HG02759 (cell line): Measurements from ENCODE around the gene ATP5ME.
"Not testable (repeated sequence)": the region's sequence is repeated elsewhere in the genome, so short reads cannot be mapped to it uniquely, and the experiment has no call there.

Source experiments
- ATAC-seq: cut with Tn5 transposase; IDR thresholded peaks from one replicate; pipeline ENCODE4 v1.9.1; 2021; ENCODE audit warnings: mild to moderate bottlenecking, moderate library complexity; ENCODE audit not compliant: unreplicated experiment

The ATP5ME gene, protein sequence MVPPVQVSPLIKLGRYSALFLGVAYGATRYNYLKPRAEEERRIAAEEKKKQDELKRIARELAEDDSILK

DNA sequence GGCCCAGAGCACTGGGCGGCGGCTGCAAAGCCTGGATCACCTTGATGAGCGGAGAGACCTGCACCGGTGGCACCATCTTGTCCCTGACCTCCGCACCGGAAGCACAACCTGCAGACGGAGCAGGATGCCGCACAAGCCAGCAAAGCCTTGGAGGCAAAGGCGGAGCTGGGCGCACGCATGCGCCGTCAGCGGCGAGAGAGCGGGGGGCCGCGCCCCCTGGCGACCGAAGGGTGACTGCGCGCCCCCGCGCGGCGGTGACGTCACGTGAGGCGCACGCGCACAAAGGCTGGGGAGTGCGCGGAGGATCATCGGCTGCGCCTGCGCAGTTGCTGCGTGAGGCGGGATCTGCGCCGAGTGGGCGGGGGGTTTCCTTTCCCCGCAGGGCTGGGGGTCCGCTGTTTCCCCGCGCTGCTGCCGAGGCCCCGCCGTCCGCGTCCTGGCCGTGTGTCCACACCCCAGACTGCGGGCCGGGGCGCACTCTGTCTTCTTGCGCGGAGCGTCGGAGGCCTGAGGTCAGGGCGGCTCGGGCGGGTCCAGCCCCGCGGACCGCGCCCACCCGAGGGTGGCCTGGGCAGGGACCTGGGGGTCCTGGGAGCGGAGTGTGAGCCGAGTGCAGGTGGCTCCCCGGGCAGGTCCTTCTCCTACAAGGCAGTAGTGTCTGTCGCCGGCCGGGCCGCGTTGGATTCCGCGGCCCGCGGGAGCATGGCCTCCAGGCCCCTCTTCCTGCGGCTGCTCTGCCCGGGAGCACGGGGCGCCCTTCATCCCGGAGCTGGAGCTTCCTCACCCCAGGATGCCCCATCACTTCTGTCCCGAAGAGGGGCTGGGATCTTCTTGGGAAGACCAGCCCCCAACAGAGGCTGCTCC, at the start of gene ATP5ME, which contains the start of gene MYL5:
Gene ATP5ME (minus strand): TSS at position 105 of the 864 bp plus-strand sequence. CDS start 29 bp downstream, at position 76.
Gene MYL5 (plus strand): TSS at position 371 of the 864 bp plus-strand sequence. CDS start 3,485 bp downstream, outside the sequence.
- peak; percentile 79 for ATAC-seq

DNA sequence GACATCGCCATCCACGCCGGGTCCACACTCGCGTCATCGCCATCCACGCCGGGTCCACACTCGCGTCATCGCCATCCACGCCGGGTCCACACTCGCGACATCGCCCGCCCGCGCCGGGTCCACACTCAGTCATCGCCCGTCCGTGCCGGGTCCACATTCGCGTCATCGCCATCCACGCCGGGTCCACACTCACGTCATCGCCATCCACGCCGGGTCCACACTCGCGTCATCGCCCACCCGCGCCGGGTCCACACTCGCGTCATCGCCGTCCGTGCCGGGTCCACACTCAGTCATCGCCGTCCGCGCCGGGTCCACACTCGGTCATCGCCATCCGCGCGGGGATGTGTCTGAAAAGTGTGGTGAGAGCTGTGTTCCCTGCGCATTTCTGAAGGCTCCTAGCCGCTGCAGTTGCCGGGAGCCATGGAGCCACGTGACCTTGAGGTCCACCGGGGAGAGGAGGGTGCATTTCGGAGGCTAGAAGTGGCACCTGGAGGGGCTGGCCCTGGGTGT, 48.8 kb upstream of the ATP5ME start:
- no peak for ATAC-seq

DNA sequence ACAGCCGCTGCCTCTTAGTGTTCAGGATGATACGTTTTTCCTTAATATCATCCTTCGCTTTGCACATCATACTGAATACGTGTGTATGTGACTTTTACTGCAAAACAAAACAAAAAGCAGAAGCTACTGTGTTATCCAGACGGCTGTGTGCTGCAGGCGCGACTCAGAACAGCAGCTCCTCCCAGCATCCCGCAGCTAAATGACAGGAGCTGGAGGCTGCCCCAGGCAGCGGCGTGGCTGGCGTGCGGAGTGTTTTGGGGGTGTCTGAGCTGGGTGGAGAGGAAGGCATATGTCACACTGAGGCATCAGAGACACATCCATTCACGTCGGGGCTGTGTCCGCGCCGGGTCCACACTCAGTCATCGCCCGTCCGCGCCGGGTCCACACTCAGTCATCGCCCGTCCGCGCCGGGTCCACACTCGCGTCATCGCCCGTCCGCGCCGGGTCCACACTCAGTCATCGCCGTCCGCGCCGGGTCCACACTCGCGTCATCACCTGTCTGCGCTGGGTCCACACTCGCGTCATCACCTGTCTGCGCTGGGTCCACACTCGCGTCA, 48.2 kb upstream of the ATP5ME start:
- no peak for ATAC-seq

DNA sequence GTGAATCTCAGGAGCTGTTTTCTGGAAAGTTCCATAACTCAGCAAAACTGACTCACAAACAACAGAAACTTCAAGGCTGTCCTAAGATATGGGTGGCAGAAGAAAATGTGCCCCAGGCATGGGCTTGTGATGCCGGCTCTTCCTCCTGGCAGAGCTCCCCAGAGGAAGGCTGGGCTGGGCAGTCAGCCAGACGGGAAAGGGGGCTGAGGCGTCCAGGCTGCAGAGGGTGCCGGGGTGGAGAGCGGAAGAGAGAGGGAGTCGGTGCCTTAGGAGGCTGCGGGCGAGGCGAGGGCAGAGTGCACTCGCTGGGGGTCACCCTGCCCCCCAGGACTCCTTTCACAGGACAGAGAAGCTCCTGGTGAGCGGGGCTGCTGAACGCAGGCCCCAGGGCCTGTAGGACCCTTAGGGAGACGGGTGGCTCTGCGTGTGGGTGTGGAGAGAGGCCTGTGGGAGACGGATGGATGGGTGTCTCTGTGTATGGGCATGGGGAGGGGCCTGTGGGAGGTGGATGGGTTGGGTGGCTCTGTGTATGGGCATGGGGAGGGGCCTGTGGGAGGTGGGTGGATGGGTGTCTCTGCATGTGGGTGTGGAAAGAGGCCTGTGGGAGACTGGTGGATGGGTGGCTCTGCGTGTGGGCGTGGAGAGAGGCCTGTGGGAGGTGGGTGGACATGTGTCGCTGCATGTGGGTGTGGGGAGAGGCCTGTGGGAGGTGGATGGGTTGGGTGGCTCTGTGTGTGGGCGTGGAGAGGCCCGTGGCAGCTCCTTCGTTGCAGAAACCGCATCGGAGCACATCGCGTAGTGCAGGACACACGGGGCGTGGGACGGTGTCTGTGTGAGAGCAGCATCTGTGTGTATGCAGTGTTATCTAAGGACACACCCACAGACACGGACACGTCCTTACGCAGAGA, 47.4 kb upstream of the ATP5ME start:
- ATAC-seq, result no peak

DNA sequence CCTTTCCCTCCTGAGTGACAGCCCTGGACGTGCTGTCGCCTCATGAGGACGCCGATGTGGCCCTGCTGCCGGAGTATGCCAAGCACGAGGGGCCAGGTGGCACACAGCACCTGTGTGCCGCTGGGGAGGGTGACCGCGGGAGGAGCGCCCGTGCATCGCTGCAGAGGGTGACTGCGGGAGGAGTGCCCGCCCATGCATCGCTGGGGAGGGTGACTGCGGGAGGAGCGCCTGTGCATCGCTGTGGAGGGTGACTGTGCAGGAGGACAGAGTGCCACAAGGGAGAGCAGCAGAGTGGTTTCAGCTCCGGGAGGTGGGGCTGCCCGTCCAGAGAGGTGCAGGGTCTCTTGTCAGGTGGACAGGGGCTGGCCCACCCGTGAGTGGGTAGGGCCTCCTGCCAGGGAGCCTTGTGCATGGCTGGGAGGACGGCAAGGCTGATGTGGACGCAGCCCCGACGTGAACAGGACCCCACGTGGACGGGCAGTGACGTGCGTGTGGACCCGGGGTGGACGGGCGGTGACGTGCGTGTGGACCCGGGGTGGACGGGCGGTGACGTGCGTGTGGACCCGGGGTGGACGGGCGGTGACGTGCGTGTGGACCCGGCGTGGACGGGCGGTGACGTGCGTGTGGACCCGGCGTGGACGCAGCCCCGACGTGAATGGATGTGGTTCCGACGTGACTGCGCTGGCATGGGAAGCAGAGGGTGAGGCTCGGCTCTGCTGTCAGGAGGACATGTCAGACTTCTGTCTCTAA, 46.2 kb upstream of the ATP5ME start:
- no peak for ATAC-seq

DNA sequence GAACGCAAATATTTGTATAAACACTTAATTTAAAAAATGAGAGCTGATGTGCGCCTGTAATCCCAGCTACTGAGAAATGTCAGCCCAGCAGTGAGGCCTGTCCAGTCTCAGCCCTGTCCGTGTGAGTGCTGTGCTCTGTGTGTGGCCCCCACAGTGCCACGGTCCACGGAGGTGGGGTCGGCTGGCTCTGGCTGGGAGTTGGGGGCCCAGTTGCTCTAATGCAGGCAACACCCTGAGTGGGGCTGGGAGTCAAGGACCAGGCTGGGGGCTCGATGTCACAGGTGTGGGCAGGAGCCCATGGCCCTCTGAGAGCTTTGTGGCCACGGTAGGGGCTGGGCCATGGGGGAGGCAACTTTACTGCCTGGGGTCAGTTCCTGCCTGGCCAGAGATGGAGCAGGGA, 44.4 kb upstream of the ATP5ME start:
- no peak for ATAC-seq

DNA sequence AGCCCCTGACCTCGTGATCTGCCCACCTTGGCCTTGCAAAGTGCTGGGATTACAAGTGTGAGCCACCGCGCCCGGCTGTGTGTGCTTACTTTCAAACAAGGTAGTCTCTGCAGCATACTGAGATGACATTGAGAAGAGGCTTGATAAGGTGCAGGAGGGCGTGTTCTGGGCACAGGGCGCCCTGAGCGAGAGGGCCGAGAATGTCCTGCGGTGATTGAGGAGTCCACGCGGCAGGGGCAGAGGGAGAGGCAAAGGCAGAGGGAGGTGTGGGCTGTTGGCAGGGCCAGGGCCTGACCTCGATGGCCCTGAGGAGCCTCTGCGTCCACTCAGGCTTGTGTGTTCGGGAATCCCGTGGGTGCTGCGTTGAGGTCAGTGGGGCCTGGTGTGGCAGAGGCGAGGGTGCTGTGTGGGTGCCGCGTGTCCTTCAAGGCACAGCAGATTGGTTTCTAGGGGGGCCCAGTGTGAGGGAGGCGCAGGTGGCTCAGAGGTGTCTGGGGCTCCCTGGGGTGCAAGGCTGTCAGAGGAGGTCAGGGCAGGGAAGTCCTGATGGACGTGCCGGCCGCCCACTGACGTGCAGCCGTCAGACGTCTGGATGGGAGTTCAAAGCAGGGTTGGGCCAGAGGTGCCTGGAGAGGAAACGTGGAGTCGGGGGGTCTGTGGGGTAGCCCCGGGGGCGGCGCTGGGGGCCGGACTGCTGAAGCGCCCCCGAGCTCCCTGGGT, 43.7 kb upstream of the ATP5ME start:
- no peak for ATAC-seq

DNA sequence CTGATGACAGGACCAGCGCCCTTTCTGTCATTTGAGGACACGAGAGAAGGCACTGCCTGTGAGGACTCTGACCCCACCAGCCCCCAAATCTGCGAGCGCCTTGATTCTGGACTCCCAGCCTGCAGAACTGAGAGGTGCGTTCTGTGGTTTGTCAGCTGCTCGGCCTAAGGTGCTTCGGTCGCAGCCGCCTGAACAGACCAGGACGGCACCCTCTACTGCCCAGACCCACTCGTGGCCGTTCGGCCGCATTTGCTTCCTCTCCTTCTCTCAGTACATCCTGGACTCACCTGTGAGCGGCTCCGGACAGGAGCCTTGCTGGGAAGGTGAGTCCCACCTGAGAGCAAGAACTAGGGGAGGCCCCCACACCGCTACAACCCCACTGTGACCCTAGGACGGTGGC, 40.0 kb upstream of the ATP5ME start:
- no peak for ATAC-seq

DNA sequence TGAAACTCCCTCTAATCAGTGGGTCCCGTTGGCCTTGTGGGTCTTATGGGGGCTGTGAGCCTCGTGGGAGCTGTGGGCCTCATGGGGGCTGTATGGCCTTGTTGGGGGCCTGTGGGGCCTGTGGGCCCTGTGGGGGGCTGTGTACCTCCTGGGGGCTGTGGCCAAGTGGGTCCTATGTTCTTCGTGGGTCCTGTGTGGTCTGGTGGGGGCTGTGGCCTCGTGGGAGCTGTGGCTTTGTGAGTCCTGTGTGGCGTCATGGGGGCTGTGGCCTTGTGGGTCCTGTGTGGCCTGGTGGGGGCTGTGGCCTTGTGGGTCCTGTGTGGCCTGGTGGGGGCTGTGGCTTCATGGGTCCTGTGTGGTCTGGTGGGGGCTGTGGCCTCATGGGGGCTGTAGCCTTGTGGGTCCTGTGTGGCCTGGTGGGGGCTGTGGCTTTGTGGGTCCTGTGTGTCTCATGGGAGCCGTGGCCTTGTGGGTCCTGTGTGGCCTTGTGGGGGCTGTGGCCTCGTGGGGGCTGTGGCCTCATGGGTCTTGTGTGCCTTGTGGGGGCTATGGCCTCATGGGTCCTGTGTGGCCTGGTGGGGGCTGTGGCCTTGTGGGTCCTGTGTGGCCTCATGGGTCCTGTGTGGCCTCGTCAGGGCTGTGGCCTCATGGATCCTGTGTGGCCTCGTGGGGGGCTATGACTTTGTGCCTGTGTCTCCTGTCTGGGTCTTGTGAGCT, 39.0 kb upstream of the ATP5ME start:
- no peak for ATAC-seq

DNA sequence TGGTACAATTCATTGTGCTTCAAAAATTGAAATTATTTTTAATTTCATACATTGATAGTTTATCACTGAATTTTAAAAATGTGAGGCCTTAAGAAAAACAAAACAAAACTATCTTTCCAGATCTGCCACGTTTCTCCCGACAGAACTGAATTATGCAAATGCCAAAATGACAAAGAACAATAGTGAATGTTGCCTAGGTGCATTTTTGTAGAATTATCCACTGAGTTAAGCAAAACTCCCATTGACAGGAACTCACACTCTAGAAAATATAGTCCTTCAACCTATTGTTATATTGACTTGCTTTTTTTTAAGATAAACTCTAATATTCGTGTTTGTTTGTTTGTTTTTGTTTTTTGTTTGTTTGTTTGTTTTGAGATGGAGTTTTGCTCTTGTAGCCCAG, 38.0 kb upstream of the ATP5ME start:
- ATAC-seq, result no peak

DNA sequence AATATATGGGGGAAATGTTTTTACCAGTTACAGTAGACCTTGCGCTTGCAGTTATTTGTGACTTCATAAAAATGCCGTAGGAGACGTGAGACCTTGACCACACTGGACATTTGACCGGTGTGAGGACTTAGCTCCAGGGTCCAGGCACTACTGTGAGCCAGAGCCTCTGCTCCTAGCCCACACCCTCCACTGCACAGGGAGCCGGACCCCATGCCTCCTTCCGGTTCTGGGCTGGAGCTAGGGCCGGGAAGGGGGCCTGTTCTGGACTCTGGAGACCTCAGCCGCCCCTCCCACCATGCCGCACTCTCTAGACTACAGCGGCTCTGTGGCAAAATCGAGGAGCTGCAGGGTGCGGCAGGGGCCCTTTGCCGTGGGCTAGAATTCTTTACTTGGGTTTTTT, 36.8 kb upstream of the ATP5ME start:
- no peak for ATAC-seq

DNA sequence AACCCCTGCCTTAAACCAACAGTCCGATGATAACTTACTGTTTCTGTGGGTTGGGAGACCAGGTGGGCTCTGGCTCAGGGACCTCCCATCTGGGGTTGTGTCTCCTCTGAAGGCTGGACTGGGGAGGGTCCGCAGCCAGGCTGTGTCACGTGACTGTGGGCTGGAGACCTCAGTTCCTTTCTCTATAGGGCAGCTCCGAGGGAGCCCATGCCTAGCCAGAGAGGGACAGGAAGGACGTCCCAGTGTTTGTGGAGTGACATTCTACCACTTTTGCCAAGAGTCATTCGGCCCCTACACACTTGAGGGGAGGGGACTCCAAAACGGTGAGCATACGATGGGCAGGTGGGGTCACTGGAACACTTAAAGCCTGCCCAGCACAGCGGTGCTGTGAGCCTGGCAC, 36.0 kb upstream of the ATP5ME start:
- no peak for ATAC-seq

DNA sequence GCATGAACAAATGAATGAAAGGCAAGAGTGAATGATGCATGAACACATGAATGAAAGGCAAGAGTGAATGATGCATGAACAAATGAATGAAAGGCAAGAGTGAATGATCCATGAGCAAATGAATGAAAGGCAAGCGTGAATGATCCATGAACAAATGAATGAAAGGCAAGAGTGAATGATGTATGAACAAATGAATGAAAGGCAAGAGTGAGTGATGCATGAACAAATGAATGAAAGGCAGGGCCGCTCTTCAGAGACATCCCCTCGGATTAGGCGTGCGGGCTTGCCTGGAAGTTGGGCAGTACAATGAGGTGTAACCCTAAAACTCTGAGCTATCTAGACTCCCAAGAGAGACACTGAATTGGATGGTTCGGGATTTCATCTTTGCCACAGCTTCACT, 35.3 kb upstream of the ATP5ME start:
- ATAC-seq, result no peak

DNA sequence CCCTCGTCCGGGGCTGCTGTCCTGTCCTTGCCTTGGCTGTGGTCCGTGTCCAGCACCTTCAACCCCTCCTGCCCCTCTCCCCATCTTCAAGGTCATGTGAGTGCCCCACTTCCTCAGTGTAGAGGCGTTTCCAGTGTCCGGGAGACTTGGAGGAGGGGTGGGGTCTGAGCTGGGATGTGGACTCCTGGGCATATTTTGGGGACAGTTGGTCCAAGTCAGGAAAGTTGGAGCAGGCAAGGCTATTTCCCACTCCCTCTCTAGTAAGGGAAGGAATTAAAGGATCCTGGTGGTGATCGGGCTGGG, 34.5 kb upstream of the ATP5ME start:
- no peak for ATAC-seq

DNA sequence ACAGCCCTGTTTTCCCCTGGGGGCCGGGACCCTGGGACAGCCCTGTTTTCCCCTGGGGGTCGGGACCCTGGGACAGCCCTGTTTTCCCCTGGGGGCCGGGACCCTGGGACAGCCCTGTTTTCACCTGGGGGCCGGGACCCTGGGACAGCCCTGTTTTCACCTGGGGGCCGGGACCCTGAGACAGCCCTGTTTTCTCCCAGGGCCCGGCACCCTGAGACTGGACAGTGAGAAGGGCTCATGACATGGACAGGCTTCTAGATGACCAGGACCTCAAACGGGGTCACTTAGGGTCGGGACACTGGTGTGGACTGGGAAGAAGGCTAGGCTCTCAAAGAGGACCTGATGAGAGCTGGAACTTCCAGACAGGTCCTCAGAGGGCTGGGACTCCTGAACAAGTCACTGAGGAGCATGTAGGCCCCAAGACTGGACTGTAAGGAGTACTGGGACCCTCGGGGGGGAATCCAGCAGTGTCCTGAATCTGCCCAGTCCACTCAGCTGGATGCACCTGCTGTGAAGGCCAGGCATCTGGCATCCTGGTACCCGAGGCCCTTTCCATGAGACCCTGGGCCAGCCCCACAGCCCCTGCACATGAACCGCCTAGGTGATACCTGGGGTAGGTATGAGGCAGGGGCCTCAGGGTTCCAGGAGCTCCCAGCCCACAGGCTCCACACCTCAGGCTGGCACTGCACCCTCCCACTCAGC, 34.0 kb upstream of the ATP5ME start:
- no peak for ATAC-seq

DNA sequence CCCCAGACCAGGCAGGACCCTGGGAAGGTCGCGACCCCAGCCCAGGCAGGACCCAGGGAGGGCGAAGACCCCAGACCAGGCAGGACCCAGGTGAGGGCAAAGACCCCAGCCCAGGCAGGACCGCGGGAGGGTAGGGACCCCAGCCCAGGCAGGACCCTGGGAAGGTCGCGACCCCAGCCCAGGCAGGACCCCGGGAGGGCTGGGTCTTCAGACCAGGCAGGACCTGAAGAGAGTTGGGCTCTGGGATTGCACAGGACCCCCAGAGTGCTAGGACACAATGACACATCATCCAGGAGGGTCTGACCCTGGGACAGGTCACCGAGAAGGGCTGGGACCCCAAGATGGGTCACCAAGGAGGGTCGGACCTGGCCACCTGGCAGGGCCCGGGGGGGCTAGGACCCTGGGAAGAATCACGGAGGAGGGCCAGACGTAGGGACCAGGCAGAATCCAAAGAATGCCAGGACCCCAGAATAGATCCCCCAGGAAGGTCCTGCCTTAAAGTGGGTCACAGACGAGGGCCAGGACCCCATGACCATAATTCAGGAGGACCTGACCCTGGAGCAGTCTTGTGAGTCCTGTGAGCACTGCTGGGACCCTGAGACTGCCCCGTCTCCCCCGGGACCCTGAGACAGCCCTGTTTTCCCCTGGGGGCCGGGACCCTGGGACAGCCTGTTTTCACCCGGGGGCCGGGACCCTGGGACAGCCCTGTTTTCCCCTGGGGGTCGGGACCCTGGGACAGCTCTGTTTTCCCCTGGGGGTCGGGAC, 32.9 kb upstream of the ATP5ME start:
- no peak for ATAC-seq

DNA sequence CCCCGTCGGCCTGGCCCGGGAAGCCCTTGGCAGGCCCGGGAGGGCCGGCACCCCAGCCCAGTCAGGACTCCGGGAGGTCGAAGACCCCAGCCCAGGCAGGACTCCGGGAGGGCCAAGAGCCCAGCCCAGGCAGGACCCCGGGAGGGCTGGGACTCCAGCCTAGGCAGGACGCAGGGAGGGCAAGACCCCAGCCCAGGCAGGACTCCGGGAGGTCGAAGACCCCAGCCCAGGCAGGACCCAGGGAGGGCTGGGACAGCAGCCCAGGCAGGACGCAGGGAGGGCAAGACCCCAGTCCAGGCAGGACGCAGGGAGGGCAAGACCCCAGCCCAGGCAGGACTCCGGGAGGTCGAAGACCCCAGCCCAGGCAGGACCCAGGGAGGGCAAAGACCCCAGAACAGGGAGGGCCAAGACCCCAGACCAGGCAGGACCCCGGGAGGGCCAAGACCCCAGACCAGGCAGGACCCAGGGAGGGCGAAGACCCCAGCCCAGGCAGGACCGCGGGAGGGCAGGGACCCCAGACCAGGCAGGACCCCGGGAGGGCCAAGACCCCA, 32.1 kb upstream of the ATP5ME start:
- ATAC-seq, result not testable (repeated sequence)
